ENCODE measurements around the gene PLA2R1. TPM values are rescaled to one million over a fixed set of nuclear protein-coding genes. Genes with fewer than 3 reads are reported as not detected.

The PLA2R1 gene
- total and polyA plus RNA-seq, 2 of the 4 experiments (the other 2 are of a cell fraction) = 0.43 to 0.54 TPM

- TF ChIP-seq CEBPB (IDR thresholded peaks at IDR 0.05; ENCODE audit: low read depth, low read length) = no peak
Observed at GRCh38 chr2:159904127-159904958, 158.1 kb downstream of the PLA2R1 start, which contains the start of gene LY75 (continued).

GRCh38 chr2:159903443-159904126, 158.8 kb downstream of the PLA2R1 start:
- no peak overlapping the region for H3K9ac ChIP-seq (ENCODE audit: low read depth, low read length)
- no peak overlapping the region for H2BK20ac ChIP-seq (ENCODE audit: low read depth, low read length)
- no peak overlapping the region for H2BK120ac ChIP-seq (ENCODE audit: low read depth, low read length)
- no peaks in the 10 kb centered on the region for H4K20me1 ChIP-seq (ENCODE audit: insufficient read depth, low read length)
- no peak overlapping the region; the same call in 1 of the 2 replicates for H3K4me2 ChIP-seq (ENCODE audit: low read depth, low read length)
- H3K14ac ChIP-seq (replicated peaks; ENCODE audit: low read depth, low read length) = no peak overlapping the region
- H3K4me3 ChIP-seq (ENCODE audit: insufficient read depth, low read depth, low read length) = no peak overlapping the region
- dilution Hi-C loops (cut with HindIII; ENCODE audit: low sequenced_read_pairs, unreplicated experiment) = no loop called here
- H3K27ac ChIP-seq (ENCODE audit: insufficient read depth, low read length) = no peak overlapping the region
- DNase-seq (no peak), ATAC-seq (ENCODE audit: low read depth) (no peak)
- peaks cover 4% of the 10 kb centered on the region; the same call in 1 of the 2 replicates for H3K9me3 ChIP-seq (ENCODE audit: control insufficient read depth, insufficient read depth, low read length)
- H2AFZ ChIP-seq (replicated peaks; ENCODE audit: low read length, poor library complexity) = peak overlapping the region; percentile 17
- BruUV-seq (replicated peaks) = no TSS peak
- no peak for TF ChIP-seq MXI1 (IDR thresholded peaks at IDR 0.05; ENCODE audit: borderline replicate concordance, low read depth, low read length)
- TF ChIP-seq RCOR1 (IDR thresholded peaks at IDR 0.05; ENCODE audit: insufficient replicate concordance, low read length) = no peak
- TF ChIP-seq CTCF (conservative IDR thresholded peaks at IDR 0.05; ENCODE audit: low read depth, low read length) = no peak
- no peak overlapping the region for H3K23ac ChIP-seq (ENCODE audit: low read depth, low read length)
- no peak overlapping the region for H2BK5ac ChIP-seq (ENCODE audit: low read depth, low read length, poor library complexity, severe bottlenecking)
- no peak overlapping the region for H3K4ac ChIP-seq (ENCODE audit: low read depth, low read length)
- no peak overlapping the region for H2BK15ac ChIP-seq (ENCODE audit: low read depth, low read length)
- no peak overlapping the region for H3K18ac ChIP-seq (ENCODE audit: low read depth, low read length)
- CTCF ChIA-PET = interaction anchor here (0.5 kb wide), 1 partner anchor 751 kb away, joined by 6 read pairs; no protein-coding TSS in a partner anchor
- no peaks in the 10 kb centered on the region for H3K36me3 ChIP-seq (ENCODE audit: control insufficient read depth, insufficient read depth, low read length)
- in situ Hi-C loops (cut with MboI; ENCODE audit: low sequenced_read_pairs) = no loop called here
- intact Hi-C loops (cut with micrococcal nuclease) = no loop called here
- H2AK9ac ChIP-seq (replicated peaks; ENCODE audit: low read depth, low read length, poor library complexity) = no peak overlapping the region
- H3K79me1 ChIP-seq (ENCODE audit: low read depth in 1 of 2, low read length in 2 of 2) = no peaks in the 10 kb centered on the region
- no peak overlapping the region for H4K8ac ChIP-seq (ENCODE audit: low read depth in 2 of 2, low read length in 2 of 2)
- no peaks in the 10 kb centered on the region for H3K9me1 ChIP-seq (ENCODE audit: insufficient read depth, low read length)
- peaks cover 49% of the 10 kb centered on the region for H3K27me3 ChIP-seq (ENCODE audit: control insufficient read depth, insufficient read depth, low read length)
- no peak overlapping the region for H4K91ac ChIP-seq (ENCODE audit: insufficient read depth, low read depth, low read length)
- H3K56ac ChIP-seq (ENCODE audit: extremely low read depth, insufficient read depth, low read length) = no peak overlapping the region
- no peaks in the 10 kb centered on the region for H3K4me1 ChIP-seq (ENCODE audit: control insufficient read depth, insufficient read depth, low read length)
- no peak overlapping the region for H2AK5ac ChIP-seq (ENCODE audit: low read depth, low read length)
- H4K5ac ChIP-seq (ENCODE audit: low read depth, low read length) = no peak overlapping the region
- POLR2A ChIA-PET (ENCODE audit: unreplicated experiment) = no interaction called here
- WGBS, 2 experiments (ENCODE audit: extremely low coverage in 2 of 2, insufficient read length in 1 of 2) = 67% methylated on average over 6 of the region's 17 CpGs; no CpG with 5 or more reads in 1 of the 2 experiments
